Measurements from ENCODE around the gene NPM3.

- TF ChIP-seq POLR2A (IDR thresholded peaks at IDR 0.05; ENCODE audit: extremely low read depth, insufficient read length) (no peak), CTCF (IDR thresholded peaks at IDR 0.05; ENCODE audit: low read depth, low read length) (peak; percentile 93)
Observed at GRCh38 chr10:101780818-101781654, 2.2 kb downstream of the NPM3 start.

Data from NB4 (cell line).